ENCODE measurements around the gene LSM5.
A peak's percentile ranks its signal among the peaks of the same experiment; 100 is the strongest.
"Not testable (repeated sequence)": the region's sequence is repeated elsewhere in the genome, so short reads cannot be mapped to it uniquely, and the experiment has no call there.

LSM5 gene

DNA sequence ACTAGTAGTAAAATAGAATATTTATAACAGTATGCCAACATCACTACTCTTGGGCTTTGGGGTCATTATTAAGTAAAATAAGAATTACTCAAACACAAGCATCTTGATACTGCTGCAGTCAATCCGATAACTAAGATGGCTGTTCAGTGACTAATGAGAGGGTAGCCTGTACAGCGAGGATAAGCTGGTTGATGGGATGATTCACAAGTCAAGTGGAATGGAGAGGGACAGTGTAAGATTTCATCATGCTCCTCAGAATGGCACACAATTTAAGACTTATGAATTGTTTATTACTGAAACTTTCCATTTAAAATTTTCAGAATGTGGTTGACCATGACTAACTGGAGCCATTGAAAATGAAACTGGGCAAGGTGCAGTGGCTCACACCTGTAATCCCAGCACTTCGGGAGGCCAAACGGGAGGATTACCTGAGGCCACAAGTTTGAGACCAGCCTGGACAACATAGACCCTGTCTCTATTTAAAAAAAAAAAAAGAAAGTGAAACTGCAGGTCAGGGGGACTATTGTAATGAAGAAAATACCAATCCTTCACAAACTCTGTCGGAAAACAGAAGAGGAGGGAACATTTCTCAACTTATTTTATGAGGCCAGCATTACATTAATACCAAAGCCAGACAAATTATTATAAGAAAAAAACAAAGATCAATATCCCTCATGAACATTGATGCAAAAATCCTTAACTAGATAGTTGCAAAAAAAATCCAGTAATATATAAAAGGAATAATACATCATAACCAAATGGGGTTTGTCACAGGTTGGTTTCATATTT, 16.3 kb upstream of the LSM5 start:
- no peak for DNase-seq (ENCODE audit: low read depth)

- no peak for DNase-seq (ENCODE audit: low read depth)
Measured at GRCh38 chr7:32502728-32503127, 12.5 kb upstream of the LSM5 start.

DNA sequence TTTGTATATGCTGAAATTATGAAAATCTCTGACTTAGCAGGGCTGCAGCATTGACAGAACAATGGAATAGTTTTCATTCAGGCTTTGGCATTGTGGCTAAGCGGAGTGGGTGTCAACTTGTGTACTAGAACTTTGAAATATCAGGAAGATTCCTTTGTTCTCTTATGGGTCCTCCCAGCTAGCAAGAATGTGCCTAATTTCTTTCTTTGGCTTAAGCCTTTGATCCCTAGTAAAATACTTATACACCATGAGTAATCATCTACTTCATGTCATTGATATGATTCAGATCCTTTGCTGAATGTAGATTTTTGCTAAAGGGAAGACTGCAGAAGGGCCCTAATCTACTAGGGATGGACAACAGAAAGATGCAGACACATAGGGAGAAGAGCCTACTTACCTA, 11.3 kb upstream of the LSM5 start:
- no peak for DNase-seq (ENCODE audit: low read depth)

DNA sequence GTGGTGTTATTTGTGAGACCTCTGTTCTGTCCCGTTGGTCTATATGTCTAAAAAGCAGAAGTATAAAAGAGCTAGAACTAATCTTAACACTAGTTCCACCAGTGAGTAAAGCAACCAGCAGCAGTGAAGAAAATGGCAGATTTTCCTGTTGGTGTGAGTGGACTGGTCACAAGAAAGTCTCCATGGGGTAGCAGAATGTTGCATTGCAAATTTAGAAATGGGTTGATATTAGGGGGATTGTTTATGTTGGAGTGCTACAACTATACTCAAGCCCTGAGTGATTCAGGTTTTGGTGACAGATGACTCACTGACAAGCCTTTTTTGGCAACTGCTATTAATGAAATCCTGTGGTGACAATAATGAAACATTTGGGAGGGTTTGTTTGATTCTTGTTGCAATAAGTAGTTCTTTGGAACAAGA, 10.8 kb upstream of the LSM5 start:
- no peak for DNase-seq (ENCODE audit: low read depth)

DNA sequence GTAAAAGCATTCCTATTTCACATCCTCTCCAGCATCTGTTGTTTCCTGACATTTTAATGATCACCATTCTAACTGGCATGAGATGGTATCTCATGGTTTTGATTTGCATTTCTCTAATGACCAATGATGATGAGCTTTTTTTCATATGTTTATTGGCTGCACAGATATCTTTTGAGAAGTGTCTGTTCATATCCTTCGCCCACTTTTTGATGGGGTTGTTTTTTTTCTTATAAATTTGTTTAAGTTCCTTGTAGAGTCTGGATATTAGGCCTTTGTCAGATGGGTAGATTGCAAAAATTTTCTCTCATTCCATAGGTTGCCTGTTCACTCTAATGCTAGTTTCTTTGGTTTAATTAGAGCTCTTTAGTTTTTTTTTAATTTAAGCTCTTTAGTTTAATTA, 10.0 kb upstream of the LSM5 start:
- DNase-seq (ENCODE audit: low read depth): not testable (repeated sequence)

DNA sequence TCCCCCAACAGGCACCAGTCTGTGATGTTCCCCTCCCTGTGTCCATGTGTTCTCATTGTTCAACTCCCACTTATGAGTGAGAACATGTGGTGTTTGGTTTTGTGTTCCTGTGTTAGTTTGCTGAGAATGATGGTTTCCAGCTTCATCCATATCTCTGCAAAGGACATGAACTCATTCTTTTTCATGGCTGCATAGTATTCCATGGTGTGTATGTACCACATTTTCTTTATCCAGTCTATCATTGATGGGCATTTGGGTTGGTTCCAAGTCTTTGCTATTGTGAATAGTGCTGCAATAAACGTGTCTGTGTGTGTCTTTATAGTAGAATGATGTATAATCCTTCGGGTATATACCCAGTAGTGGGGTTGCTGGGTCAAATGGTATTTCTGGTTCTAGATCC, 9.6 kb upstream of the LSM5 start:
- DNase-seq (ENCODE audit: low read depth): not testable (repeated sequence)

GRCh38 chr7:32496052-32496813, 6.1 kb upstream of the LSM5 start:
- no peak for DNase-seq (ENCODE audit: low read depth)

GRCh38 chr7:32495298-32496051, 5.3 kb upstream of the LSM5 start, which contains the start of gene AVL9:
Gene AVL9 (plus strand): TSS chr7:32495489. CDS start chr7:32495710, 221 bp downstream.
- peak; percentile 98 for DNase-seq (ENCODE audit: low read depth)

DNA sequence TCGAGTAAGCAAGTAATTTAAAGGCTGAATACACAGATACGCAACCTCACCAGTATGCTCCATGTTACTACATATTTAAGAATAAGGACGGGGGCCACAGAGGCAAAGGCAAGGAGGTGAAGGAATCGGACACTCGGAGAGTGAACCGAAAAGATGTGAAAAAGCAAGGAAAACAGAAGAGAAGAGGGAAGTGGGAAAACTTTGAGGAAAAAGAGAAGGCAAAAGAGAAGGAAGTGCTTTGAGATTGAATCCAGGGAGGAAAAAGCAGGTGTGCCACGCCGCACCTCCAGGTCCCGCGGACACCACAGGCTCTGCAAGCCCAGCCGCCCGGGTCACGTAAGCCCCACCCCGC, 4.7 kb upstream of the LSM5 start:
- no peak for DNase-seq (ENCODE audit: low read depth)

- no peak for DNase-seq (ENCODE audit: low read depth)
Measured at GRCh38 chr7:32489788-32490126, 423 bp downstream of the LSM5 start.

DNA sequence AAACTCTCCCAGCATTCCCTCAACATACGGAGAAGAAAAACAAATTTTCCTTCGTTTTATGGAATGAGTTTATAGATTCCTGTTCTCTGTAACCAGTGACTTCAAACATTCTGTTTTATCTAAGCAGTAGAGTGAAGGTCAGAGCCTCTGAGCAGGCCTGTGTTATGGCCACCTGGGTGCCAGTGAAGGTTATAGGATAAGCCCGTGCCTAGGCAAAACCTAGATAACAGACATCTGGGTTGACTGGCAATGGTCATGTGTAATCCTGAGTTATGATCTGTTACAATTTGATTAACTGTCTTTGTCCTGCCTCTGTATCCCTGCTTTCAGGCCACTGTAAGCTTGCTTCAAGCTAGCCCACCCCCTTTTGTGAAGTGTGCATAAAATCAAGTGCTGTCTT, 8.3 kb downstream of the LSM5 start:
- DNase-seq (ENCODE audit: low read depth): no peak

DNA sequence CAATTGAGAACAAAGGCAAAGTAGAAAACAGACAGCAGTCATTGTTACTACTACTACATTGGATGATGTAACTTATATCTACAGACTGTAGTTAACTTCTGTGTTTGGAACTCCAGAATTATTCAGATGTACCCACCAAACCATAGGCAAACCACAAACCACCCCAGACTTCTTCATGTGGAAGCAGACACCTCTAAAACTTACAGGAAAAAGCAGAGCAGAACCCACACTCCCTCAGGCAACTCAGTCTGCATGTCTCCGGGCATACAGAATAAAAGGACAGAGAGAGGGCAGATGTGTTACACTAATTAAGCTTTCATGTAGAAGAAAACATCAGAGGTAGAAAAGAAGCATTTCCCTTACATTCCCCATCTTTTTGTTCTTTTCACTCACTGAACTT, 9.0 kb downstream of the LSM5 start:
- no peak for DNase-seq (ENCODE audit: low read depth)

GRCh38 chr7:32479574-32480200, 10.5 kb downstream of the LSM5 start:
- no peak for DNase-seq (ENCODE audit: low read depth)

- no peak for DNase-seq (ENCODE audit: low read depth)
Measured at GRCh38 chr7:32477649-32477980, 12.6 kb downstream of the LSM5 start.

- no peak for DNase-seq (ENCODE audit: low read depth)
Measured at GRCh38 chr7:32476816-32477648, 13.1 kb downstream of the LSM5 start.

- DNase-seq (ENCODE audit: low read depth): no peak
Measured at GRCh38 chr7:32474008-32474407, 16.2 kb downstream of the LSM5 start.

DNA sequence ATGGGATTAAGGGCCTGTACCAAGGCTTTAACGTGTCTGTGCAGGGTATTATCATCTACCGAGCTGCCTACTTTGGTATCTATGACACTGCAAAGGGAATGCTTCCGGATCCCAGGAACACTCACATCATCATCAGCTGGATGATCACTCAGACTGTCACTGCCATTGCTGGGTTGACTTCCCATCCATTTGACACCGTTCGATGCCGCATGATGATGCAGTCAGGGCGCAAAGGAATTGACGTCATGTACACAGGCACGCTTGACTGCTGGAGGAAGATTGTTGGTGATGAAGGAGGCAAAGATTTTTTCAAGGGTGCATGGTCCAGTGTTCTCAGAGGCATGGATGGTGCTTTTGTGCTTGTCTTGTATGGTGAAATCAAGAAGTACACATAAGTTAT, 18.2 kb downstream of the LSM5 start:
- no peak for DNase-seq (ENCODE audit: low read depth)

- no peak for DNase-seq (ENCODE audit: low read depth)
Measured at GRCh38 chr7:32470871-32471270, 19.3 kb downstream of the LSM5 start.

DNA sequence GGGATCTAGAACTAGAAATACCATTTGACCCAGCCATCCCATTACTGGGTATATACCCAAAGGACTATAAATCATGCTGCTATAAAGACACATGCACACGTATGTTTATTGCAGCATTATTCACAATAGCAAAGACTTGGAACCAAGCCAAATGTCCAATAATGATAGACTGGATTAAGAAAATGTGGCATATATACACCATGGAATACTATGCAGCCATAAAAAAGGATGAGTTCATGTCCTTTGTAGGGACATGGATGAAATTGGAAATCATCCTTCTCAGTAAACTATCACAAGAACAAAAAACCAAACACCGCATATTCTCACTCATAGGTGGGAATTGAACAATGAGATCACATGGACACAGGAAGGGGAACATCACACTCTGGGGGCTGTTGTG, 20.2 kb downstream of the LSM5 start:
- DNase-seq (ENCODE audit: low read depth): not testable (repeated sequence)

DNA sequence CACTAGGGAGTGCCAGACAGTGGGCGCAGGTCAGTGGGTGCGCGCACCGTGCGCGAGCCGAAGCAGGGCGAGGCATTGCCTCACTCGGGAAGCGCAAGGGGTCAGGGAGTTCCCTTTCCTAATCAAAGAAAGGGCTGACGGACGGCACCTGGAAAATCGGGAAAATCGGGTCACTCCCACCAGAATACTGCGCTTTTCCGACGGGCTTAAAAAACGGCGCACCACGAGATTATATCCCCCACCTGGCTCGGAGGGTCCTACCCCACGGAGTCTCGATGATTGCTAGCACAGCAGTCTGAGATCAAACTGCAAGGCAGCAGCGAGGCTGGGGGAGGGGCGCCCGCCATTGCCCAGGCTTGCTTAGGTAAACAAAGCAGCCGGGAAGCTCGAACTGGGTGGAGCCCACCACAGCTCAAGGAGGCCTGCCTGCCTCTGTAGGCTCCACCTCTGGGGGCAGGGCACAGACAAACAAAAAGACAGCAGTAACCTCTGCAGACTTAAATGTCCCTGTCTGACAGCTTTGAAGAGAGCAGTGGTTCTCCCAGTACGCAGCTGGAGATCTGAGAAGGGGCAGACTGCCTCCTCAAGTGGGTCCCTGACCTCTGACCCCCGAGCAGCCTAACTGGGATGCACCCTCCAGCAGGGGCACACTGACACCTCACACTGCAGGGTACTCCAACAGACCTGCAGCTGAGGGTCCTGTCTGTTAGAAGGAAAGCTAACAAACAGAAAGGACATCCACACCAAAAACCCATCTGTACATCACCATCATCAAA, 25.4 kb downstream of the LSM5 start:
- not testable (repeated sequence) for DNase-seq (ENCODE audit: low read depth)

- no peak for DNase-seq (ENCODE audit: low read depth)
Measured at GRCh38 chr7:32462977-32463376, 27.2 kb downstream of the LSM5 start.

Data from stimulated activated CD8-positive, alpha-beta memory T cell treated with anti-CD3 and anti-CD28 coated beads, Interleukin-7, amount 100 ng/mL, for 24 hours (primary cell).